MCF 10A (cell line): ENCODE measurements around the gene PTPRC. TPM values are rescaled to one million over a fixed set of nuclear protein-coding genes. Genes with fewer than 3 reads are reported as not detected.

ENCODE experiments used
- BruUV-seq: library from RNA; stranded (reverse); fragments of 400-500 nt; replicated peaks from 2 replicates; lab custom pipeline; 2021; lab: Mats Ljungman, UMichigan
- CTCF ChIA-PET: fragments of 300-600 bp; sonication (Branson Sonifier 250); formaldehyde crosslinking; extraction: SDS; loops from one replicate; lab custom pipeline; 2021; ENCODE audit warnings: antibody characterized with exemption, inconsistent platforms; lab: Yijun Ruan, JAX
- POLR2A ChIA-PET: fragments of 300-600, 350-650 bp; sonication (Branson Sonifier 250); formaldehyde crosslinking; extraction: SDS; loops from one replicate; lab custom pipeline; 2020; ENCODE audit warnings: antibody characterized with exemption, inconsistent platforms; lab: Yijun Ruan, JAX
- DNase-seq: peaks from one replicate; pipeline ENCODE4 v3.0.0-alpha.2; 2018; ENCODE audit not compliant: unreplicated experiment
- H3K27ac Mint-ChIP-seq: one replicate; pipeline ENCODE4 v1.8.0; 2022; ENCODE audit warnings: mild to moderate bottlenecking, low read depth, mixed read lengths; ENCODE audit not compliant: unreplicated experiment
- H3K27me3 Mint-ChIP-seq: one replicate; pipeline ENCODE4 v1.8.0; 2022; ENCODE audit warnings: mixed read lengths; ENCODE audit not compliant: insufficient read depth, unreplicated experiment
- H3K36me3 Mint-ChIP-seq: one replicate; pipeline ENCODE4 v1.8.0; 2022; ENCODE audit warnings: mild to moderate bottlenecking, moderate library complexity, mixed read lengths; ENCODE audit not compliant: insufficient read depth, unreplicated experiment
- H3K4me1 Mint-ChIP-seq: one replicate; pipeline ENCODE4 v1.8.0; 2022; ENCODE audit warnings: mixed read lengths; ENCODE audit not compliant: insufficient read depth, unreplicated experiment
- H3K4me3 Mint-ChIP-seq: one replicate; pipeline ENCODE4 v1.8.0; 2022; ENCODE audit warnings: mild to moderate bottlenecking, moderate library complexity, mixed read lengths; ENCODE audit not compliant: unreplicated experiment
- H3K9me3 Mint-ChIP-seq: one replicate; pipeline ENCODE4 v1.8.0; 2022; ENCODE audit warnings: mixed read lengths; ENCODE audit not compliant: unreplicated experiment
- CTCF ChIP-seq: fragments of 200-600 bp; IDR thresholded peaks from one replicate; pipeline ENCODE4 v1.8.0; 2022; ENCODE audit warnings: antibody characterized with exemption, mild to moderate bottlenecking; ENCODE audit not compliant: unreplicated experiment
- intact Hi-C: fragments of 100-400 bp; cut with micrococcal nuclease; formaldehyde crosslinking; loops from 2 replicates; pipeline ENCODE4 v1.14.1; 2022
- total RNA-seq: library from RNA; stranded (reverse); gene quantifications from 2 replicates; pipeline ENCODE4 v1.2.3, GENCODE V29; 2022

Gene PTPRC
- total RNA-seq, 1 experiment from 2014 or later = not detected

GRCh38 chr1:198660341-198661261 lies 21.8 kb downstream of the PTPRC start:
- Mint-ChIP-seq H3K4me1 (peaks cover 24% of the 10 kb centered on the region), H3K9me3 (no peaks in the 10 kb centered on the region), H3K4me3 (no peak overlapping the region), H3K27me3 (no peaks in the 10 kb centered on the region), H3K27ac (no peak overlapping the region), H3K36me3 (no peaks in the 10 kb centered on the region)
- POLR2A ChIA-PET = interaction anchor here (0.9 to 1.4 kb wide), 2 partner anchors 9 to 21 kb away, joined by 4 to 5 read pairs; no protein-coding TSS in a partner anchor
- CTCF ChIA-PET = no interaction called here
- intact Hi-C loops = no loop called here
- TF ChIP-seq CTCF = no peak
- BruUV-seq = no TSS peak
- no peak for DNase-seq

- Mint-ChIP-seq H3K36me3 (no peaks in the 10 kb centered on the region), H3K9me3 (peaks cover under 1% of the 10 kb centered on the region), H3K27ac (no peak overlapping the region), H3K4me1 (peaks cover 14% of the 10 kb centered on the region), H3K27me3 (no peaks in the 10 kb centered on the region), H3K4me3 (no peak overlapping the region)
- CTCF ChIA-PET = interaction anchor here (0.5 to 1.0 kb wide), 3 partner anchors 28 to 192 kb away, joined by 3 read pairs; no protein-coding TSS in a partner anchor
- no TSS peak for BruUV-seq
- POLR2A ChIA-PET = interaction anchor here (0.6 to 1.6 kb wide), 4 partner anchors 9 to 1266 kb away, joined by 3 to 5 read pairs (median 4); no protein-coding TSS in a partner anchor
- no peak for DNase-seq
- intact Hi-C loops = no loop called here
- TF ChIP-seq CTCF = no peak
These were observed 24.0 kb downstream of the PTPRC start for GRCh38 chr1:198662821-198663220.

- Mint-ChIP-seq H3K4me1 (peaks cover 20% of the 10 kb centered on the region), H3K27me3 (no peaks in the 10 kb centered on the region), H3K4me3 (no peak overlapping the region), H3K27ac (no peak overlapping the region), H3K9me3 (peaks cover 8% of the 10 kb centered on the region), H3K36me3 (no peaks in the 10 kb centered on the region)
- intact Hi-C loops = no loop called here
- no TSS peak for BruUV-seq
- no peak for TF ChIP-seq CTCF
- ChIA-PET CTCF (no interaction called here), POLR2A (no interaction called here)
- no peak for DNase-seq
These were observed 25.4 kb downstream of the PTPRC start for GRCh38 chr1:198664068-198664788.
